GM19467 (cell line): ENCODE measurements around the gene TMC3.

Experiments used
- ATAC-seq: cut with Tn5 transposase; IDR thresholded peaks from one replicate; pipeline ENCODE4 v1.9.1; 2021; ENCODE audit warnings: mild to moderate bottlenecking, moderate library complexity; ENCODE audit not compliant: unreplicated experiment

The TMC3 gene

GRCh38 chr15:81385721-81386076, 11.7 kb upstream of the TMC3 start:
- ATAC-seq = no peak

GRCh38 chr15:81384891-81385720, 11.1 kb upstream of the TMC3 start:
- ATAC-seq = no peak

GRCh38 chr15:81381720-81382119, 7.7 kb upstream of the TMC3 start:
- ATAC-seq = no peak

GRCh38 chr15:81380668-81381067, 6.7 kb upstream of the TMC3 start:
- ATAC-seq = no peak

- no peak for ATAC-seq
Measured at GRCh38 chr15:81380203-81380602, 6.2 kb upstream of the TMC3 start.

- no peak for ATAC-seq
Measured at GRCh38 chr15:81379269-81379668, 5.3 kb upstream of the TMC3 start.

GRCh38 chr15:81378443-81378842, 4.4 kb upstream of the TMC3 start:
- no peak for ATAC-seq

GRCh38 chr15:81377871-81378270, 3.9 kb upstream of the TMC3 start:
- no peak for ATAC-seq

GRCh38 chr15:81376231-81376630, 2.2 kb upstream of the TMC3 start:
- no peak for ATAC-seq

GRCh38 chr15:81375461-81375860, 1.4 kb upstream of the TMC3 start:
- no peak for ATAC-seq

GRCh38 chr15:81373176-81373575, 837 bp downstream of the TMC3 start:
- ATAC-seq = no peak

- no peak for ATAC-seq
Measured at GRCh38 chr15:81372575-81372974, 1.4 kb downstream of the TMC3 start.

GRCh38 chr15:81363718-81364500, 10.1 kb downstream of the TMC3 start:
- ATAC-seq = no peak

- no peak for ATAC-seq
Measured at GRCh38 chr15:81363276-81363675, 10.7 kb downstream of the TMC3 start.

- ATAC-seq = no peak
Measured at GRCh38 chr15:81362790-81363189, 11.2 kb downstream of the TMC3 start.

- no peak for ATAC-seq
Measured at GRCh38 chr15:81361891-81362290, 12.1 kb downstream of the TMC3 start.

GRCh38 chr15:81360491-81360890, 13.5 kb downstream of the TMC3 start:
- ATAC-seq = no peak

GRCh38 chr15:81358248-81358647, 15.8 kb downstream of the TMC3 start:
- no peak for ATAC-seq

GRCh38 chr15:81357180-81357686, 16.8 kb downstream of the TMC3 start:
- ATAC-seq = no peak

- ATAC-seq = no peak
Measured at GRCh38 chr15:81356252-81356651, 17.8 kb downstream of the TMC3 start.

GRCh38 chr15:81351651-81352050, 22.4 kb downstream of the TMC3 start:
- no peak for ATAC-seq

- no peak for ATAC-seq
Measured at GRCh38 chr15:81349271-81349670, 24.7 kb downstream of the TMC3 start.
